Fibroblast of lung (primary cell): Measurements from ENCODE around the gene GPR55. TPM values are rescaled to one million over a fixed set of nuclear protein-coding genes. Genes with fewer than 3 reads are reported as not detected.
A peak's percentile ranks its signal among the peaks of the same experiment; 100 is the strongest.

ENCODE experiments used
- DNase-seq, 2 donors: peaks; one replicate each; pipeline versions ENCODE4 v3.0.0 to v3.0.0-alpha.2; 2010; ENCODE audit warnings: low read depth in 2 of 2
- H2AFZ ChIP-seq: 2 replicates; pipeline ENCODE4 v1.5.1; 2012; ENCODE audit warnings: low read length, control low read depth, inconsistent platforms
- H3K27ac ChIP-seq: 2 replicates; pipeline ENCODE4 v1.5.1; 2011; ENCODE audit warnings: low read length, control low read depth; ENCODE audit not compliant: insufficient read depth
- H3K27me3 ChIP-seq: 2 replicates; pipeline ENCODE4 v1.5.1; 2011; ENCODE audit warnings: mild to moderate bottlenecking, low read length; ENCODE audit not compliant: control insufficient read depth, insufficient read depth
- H3K36me3 ChIP-seq: 2 replicates; pipeline ENCODE4 v1.5.1; 2011; ENCODE audit warnings: low read length; ENCODE audit not compliant: control insufficient read depth, insufficient read depth
- H3K4me1 ChIP-seq: 2 replicates; pipeline ENCODE4 v1.5.1; 2011; ENCODE audit warnings: low read length; ENCODE audit not compliant: control insufficient read depth, insufficient read depth; ENCODE audit errors: extremely low read depth
- H3K4me2 ChIP-seq: 2 replicates; pipeline ENCODE4 v1.5.1; 2011; ENCODE audit warnings: low read length, control low read depth; ENCODE audit not compliant: insufficient read depth; ENCODE audit errors: extremely low read depth
- H3K4me3 ChIP-seq, 4 experiments: fragments of 200-600 bp in 1 of 4; sonication (generic) in 1 of 4; replicated peaks in 1 of 4; 2 replicates each; pipeline ENCODE4 v1.5.1; 2011 to 2016; ENCODE audit warnings: low read length in 4 of 4, low read depth in 3 of 4, mild to moderate bottlenecking in 3 of 4, control low read depth in 2 of 4, inconsistent platforms in 1 of 4, mixed read lengths in 1 of 4; ENCODE audit not compliant: insufficient read depth in 1 of 4; ENCODE audit errors: control extremely low read depth in 1 of 4
- H3K79me2 ChIP-seq: 2 replicates; pipeline ENCODE4 v1.5.1; 2012; ENCODE audit warnings: mild to moderate bottlenecking, low read length, inconsistent platforms; ENCODE audit not compliant: control insufficient read depth, insufficient read depth
- H3K9ac ChIP-seq: 2 replicates; pipeline ENCODE4 v1.5.1; 2011; ENCODE audit warnings: mild to moderate bottlenecking, low read length, control low read depth; ENCODE audit not compliant: insufficient read depth
- H3K9me3 ChIP-seq: 2 replicates; pipeline ENCODE4 v1.5.1; 2012; ENCODE audit warnings: low read depth, low read length; ENCODE audit not compliant: control insufficient read depth, insufficient read depth
- H4K20me1 ChIP-seq: 2 replicates; pipeline ENCODE4 v1.5.1; 2011; ENCODE audit warnings: low read length; ENCODE audit not compliant: control insufficient read depth, insufficient read depth; ENCODE audit errors: extremely low read depth
- EZH2 ChIP-seq: IDR thresholded peaks from 2 replicates; pipeline ENCODE4 v1.5.1; 2012; ENCODE audit warnings: low read length, control low read depth, mild to moderate bottlenecking; ENCODE audit errors: missing control alignments
- polyA plus RNA-seq, 2 donors: library from polyadenylated mRNA; depleted of rRNA in 1 of 2; stranded (reverse) in 1 of 2; unstranded in 1 of 2; fragments of >200 nt; gene quantifications; 2 replicates each; pipeline ENCODE4 v1.2.1, GENCODE V29; 2011 to 2012; ENCODE audit warnings: missing spikeins in 1 of 2
- total RNA-seq: library from RNA; depleted of rRNA; stranded (reverse); fragments of >200 nt; gene quantifications from 2 replicates; pipeline ENCODE4 v1.2.1, GENCODE V29; 2014
- TF ChIP-seq, protein P1 (sequence below), 2 donors: IDR thresholded peaks in 1 of 2; conservative IDR thresholded peaks in 1 of 2; 1 replicate in 1 of 2; 2 replicates in 1 of 2; pipeline ENCODE4 v1.5.1; 2011 to 2012; ENCODE audit warnings: low read length in 2 of 2, control low read depth in 1 of 2, inconsistent platforms in 1 of 2, low read depth in 1 of 2, mild to moderate bottlenecking in 1 of 2

Gene GPR55
- total and polyA plus RNA-seq, 2 donors (not counting 1 experiment from before 2014, with no cell fraction given): not detected

DNA sequence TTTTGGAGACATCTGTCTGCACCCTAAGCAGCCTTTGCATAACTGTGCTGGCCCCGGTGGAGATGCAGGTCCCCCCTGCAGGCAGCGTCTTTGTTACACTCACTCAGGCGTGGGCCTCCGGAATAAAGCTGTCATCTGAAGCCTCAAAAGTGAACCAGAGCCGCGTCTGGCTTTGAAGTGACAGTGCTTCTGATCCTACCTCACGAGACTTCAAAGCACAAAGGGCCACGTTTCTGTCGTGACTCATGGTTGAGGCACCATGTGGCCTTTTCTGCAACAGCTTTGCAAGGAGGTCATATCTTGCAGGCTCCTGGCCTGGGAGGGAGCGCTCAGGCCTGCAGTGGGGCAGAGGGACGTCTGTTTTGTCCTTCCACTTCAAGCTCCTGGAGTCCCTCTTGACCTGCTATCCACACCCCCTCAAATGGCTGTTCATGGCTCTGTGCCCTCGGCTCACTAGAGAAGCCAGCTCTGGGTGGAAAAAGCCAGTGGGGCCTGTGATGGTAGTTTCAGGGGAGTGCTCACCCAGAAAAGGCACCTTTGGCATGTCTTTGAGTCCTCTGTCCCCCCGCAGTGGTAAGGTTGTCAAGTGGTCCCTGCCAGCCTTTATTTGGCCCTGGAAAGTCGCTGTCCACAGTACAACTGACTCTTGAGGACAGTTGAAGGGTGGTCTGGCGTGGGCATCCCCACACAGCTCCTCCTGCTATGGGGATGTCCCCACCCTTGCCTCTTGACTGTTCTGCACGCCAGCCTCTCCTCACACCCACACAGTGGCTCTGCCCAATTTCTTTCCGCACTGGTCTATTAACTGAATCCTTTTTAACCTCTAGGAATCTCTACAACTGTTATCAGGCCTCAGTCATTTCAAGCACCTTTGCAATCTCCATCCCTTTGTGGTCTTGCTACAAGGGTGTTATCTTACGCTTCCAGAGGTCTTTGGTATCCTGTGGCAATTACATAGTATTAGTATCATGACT is 19.3 kb downstream of the GPR55 start:
- no peak overlapping the region for H3K27ac ChIP-seq
- H3K9ac ChIP-seq: no peak overlapping the region
- H3K36me3 ChIP-seq: no peaks in the 10 kb centered on the region
- peaks cover 4% of the 10 kb centered on the region for H3K27me3 ChIP-seq
- peaks cover 8% of the 10 kb centered on the region for H3K4me1 ChIP-seq
- no peaks in the 10 kb centered on the region for H3K9me3 ChIP-seq
- no peak overlapping the region for H3K4me2 ChIP-seq
- H4K20me1 ChIP-seq: no peaks in the 10 kb centered on the region
- H3K79me2 ChIP-seq: no peaks in the 10 kb centered on the region
- no peak overlapping the region for H2AFZ ChIP-seq
- no peak overlapping the region for H3K4me3 ChIP-seq
- DNase-seq: peak in 1 of 2 donors; percentile 14
- TF ChIP-seq EZH2: no peak
- TF ChIP-seq, protein P1, sequence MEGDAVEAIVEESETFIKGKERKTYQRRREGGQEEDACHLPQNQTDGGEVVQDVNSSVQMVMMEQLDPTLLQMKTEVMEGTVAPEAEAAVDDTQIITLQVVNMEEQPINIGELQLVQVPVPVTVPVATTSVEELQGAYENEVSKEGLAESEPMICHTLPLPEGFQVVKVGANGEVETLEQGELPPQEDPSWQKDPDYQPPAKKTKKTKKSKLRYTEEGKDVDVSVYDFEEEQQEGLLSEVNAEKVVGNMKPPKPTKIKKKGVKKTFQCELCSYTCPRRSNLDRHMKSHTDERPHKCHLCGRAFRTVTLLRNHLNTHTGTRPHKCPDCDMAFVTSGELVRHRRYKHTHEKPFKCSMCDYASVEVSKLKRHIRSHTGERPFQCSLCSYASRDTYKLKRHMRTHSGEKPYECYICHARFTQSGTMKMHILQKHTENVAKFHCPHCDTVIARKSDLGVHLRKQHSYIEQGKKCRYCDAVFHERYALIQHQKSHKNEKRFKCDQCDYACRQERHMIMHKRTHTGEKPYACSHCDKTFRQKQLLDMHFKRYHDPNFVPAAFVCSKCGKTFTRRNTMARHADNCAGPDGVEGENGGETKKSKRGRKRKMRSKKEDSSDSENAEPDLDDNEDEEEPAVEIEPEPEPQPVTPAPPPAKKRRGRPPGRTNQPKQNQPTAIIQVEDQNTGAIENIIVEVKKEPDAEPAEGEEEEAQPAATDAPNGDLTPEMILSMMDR (conservative IDR thresholded peaks at IDR 0.05 in 1 of 2, IDR thresholded peaks at IDR 0.05 in 1 of 2; ENCODE audit: low read depth in 1 of 2, low read length in 2 of 2): no peak

DNA sequence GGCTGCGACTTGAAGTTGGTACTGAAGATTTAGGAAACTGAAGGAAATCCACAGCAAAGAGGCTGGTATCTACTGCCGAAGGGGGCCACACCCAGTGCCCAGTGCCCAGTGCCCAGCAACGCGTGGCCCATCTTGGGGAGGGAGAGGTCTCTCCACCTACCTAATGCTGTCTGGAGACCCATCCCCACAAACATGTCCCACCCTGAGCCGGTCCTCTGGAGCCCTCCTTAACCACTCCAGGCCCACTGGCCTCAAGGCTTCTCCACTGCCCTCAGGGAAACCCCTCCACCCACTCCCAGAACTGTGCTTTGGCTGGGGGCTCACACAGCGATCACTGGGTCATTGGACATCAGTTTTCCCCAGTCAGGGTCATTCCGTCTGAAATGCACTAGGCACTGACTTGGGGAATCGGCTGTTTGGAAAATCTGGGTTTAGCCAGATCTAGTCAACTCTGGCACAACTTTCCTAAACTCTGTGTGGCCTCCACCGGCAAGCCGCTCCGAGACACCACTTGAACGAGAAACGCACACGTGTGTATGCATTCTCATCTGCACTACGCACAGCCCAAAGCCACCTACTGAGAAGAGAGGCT is 20.1 kb downstream of the GPR55 start:
- no peak overlapping the region for H3K4me2 ChIP-seq
- H3K4me3 ChIP-seq: no peak overlapping the region
- no peaks in the 10 kb centered on the region for H3K36me3 ChIP-seq
- H4K20me1 ChIP-seq: no peaks in the 10 kb centered on the region
- no peak overlapping the region for H3K9ac ChIP-seq
- H3K27me3 ChIP-seq: peaks cover 7% of the 10 kb centered on the region
- H3K9me3 ChIP-seq: no peaks in the 10 kb centered on the region
- peaks cover 8% of the 10 kb centered on the region for H3K4me1 ChIP-seq
- TF ChIP-seq, protein P1 (conservative IDR thresholded peaks at IDR 0.05 in 1 of 2, IDR thresholded peaks at IDR 0.05 in 1 of 2; ENCODE audit: low read depth in 1 of 2, low read length in 2 of 2): no peak
- no peak for TF ChIP-seq EZH2
- H3K27ac ChIP-seq: no peak overlapping the region
- H3K79me2 ChIP-seq: no peaks in the 10 kb centered on the region
- DNase-seq: no peak
- no peak overlapping the region for H2AFZ ChIP-seq
